ENCODE measurements around the gene UBE2D2. TPM values are rescaled to one million over a fixed set of nuclear protein-coding genes. Genes with fewer than 3 reads are reported as not detected.

UBE2D2 gene
- 53.9 and 54.7 TPM in 2 replicates for total RNA-seq

GRCh38 chr5:139560752-139561654 is at the start of gene UBE2D2:
Gene UBE2D2 (plus strand): TSS chr5:139561339. CDS start chr5:139561792, 453 bp downstream.

GRCh38 chr5:139648205-139649081 is 87.3 kb downstream of the UBE2D2 start, which contains the start of gene CXXC5:
Gene CXXC5 (plus strand): TSS chr5:139648349. CDS start chr5:139680524, 32,175 bp downstream.

Other genes starting within 250 kb of the UBE2D2 start
- 81.5 and 118 TPM in 2 replicates for gene PAIP2, start 219.5 kb upstream of the UBE2D2 start, total RNA-seq
- not detected in 2 replicates for gene SLC23A1, start 178.0 kb upstream of the UBE2D2 start, total RNA-seq
- gene MZB1, start 171.4 kb upstream of the UBE2D2 start, total RNA-seq, result not detected in 2 replicates
- 1.1 and 1.2 TPM in 2 replicates for gene PROB1, start 166.2 kb upstream of the UBE2D2 start, total RNA-seq
- gene SPATA24, start 157.2 kb upstream of the UBE2D2 start, total RNA-seq, result 4.5 and 5.2 TPM in 2 replicates
- gene DNAJC18, start 121.8 kb upstream of the UBE2D2 start, total RNA-seq, result 5.4 and 7.3 TPM in 2 replicates
- 3.4 and 9.2 TPM in 2 replicates for gene ECSCR, start 98.6 kb upstream of the UBE2D2 start, total RNA-seq
- under 0.01 TPM in 1 of 2 replicates, not detected in the other for gene SMIM33, start 90.3 kb upstream of the UBE2D2 start, total RNA-seq
- gene STING1, start 78.6 kb upstream of the UBE2D2 start, total RNA-seq, result 16.9 and 27.8 TPM in 2 replicates
- gene CXXC5, start 87.0 kb downstream of the UBE2D2 start, total RNA-seq, result 50.7 and 53.7 TPM in 2 replicates
- under 0.01 and 0.28 TPM in 2 replicates for gene PSD2, start 234.5 kb downstream of the UBE2D2 start, total RNA-seq